ENCODE data around the gene CDK10.

- TF ChIP-seq CTCF (conservative IDR thresholded peaks at IDR 0.05) (no peak), ZFX (IDR thresholded peaks at IDR 0.05) (no peak)
These were observed 56.5 kb downstream of the CDK10 start for GRCh38 chr16:89742948-89743347.

All from C4-2B (cell line).